GM21723 (cell line): Measurements from ENCODE around the gene HELT.

Experiments used
- ATAC-seq: cut with Tn5 transposase; IDR thresholded peaks from one replicate; pipeline ENCODE4 v1.9.1; 2021; ENCODE audit warnings: mild to moderate bottlenecking, moderate library complexity; ENCODE audit not compliant: unreplicated experiment

Gene HELT

DNA sequence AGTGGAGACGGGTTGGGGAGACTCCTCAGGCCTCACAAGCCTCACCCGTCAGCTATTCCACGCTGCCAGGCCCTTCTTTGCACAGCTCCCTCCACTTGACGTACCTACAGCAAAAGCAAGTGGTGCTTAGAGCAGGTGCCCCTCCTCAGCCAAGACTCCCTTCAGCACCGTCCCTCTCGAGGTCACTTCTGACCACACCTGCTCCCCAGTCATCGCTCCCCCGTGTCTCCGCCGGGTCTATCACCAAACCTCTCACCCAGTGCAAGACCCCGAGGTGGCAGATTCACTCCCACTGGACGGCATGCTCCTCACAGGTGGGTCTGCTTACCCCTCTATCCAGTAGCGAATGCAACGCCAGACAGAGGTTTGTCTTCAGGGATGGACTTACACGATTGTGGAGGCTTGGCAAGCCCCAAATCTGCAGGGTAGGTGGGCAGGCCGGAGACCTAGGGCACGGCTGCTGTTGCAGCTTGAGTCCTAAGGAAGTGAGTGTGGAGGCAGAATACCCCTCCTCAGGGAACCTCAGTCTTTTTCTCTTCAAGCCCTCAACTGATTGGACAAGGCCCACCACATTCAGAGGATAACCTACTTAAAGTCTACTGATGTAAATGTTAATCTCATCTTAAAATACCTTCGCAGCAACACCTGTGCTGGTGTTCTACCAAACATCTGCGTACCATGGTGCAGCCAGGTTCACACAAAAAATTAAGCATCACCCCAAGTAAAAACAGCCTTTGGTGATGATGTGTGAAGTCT lies 14.5 kb upstream of the HELT start:
- no peak for ATAC-seq

DNA sequence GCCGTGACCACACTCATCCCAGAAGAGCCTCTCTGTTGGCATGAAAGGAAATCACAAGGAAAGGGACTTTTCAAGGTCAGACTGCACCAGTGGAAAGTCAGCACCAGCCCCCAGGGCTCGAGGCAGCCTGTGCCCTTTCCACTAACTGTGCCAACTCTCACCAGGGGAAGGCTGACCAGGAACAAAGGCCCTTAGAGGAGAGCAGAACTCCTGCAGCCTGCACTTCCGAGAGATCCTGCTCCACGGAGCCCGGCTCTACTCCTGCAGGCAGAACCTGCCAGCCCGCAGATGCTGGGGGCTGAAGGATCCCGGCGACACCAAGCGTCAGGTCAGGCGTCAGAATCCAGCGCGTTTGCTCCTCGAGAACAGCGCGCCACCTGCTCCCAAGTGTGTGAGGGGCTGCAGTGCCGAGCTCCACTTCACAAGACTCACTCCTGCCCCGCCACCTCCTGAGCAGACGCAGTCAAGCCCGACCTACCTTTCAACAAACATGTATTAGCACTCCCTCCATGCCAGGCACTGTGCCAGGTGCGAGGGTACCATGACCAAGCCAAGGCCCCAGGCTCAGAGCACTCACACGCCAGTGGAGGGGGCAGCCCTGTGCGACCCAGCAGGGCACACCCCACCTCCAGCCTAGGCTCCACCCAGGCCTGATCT lies 13.6 kb upstream of the HELT start:
- peak; percentile 45 for ATAC-seq

DNA sequence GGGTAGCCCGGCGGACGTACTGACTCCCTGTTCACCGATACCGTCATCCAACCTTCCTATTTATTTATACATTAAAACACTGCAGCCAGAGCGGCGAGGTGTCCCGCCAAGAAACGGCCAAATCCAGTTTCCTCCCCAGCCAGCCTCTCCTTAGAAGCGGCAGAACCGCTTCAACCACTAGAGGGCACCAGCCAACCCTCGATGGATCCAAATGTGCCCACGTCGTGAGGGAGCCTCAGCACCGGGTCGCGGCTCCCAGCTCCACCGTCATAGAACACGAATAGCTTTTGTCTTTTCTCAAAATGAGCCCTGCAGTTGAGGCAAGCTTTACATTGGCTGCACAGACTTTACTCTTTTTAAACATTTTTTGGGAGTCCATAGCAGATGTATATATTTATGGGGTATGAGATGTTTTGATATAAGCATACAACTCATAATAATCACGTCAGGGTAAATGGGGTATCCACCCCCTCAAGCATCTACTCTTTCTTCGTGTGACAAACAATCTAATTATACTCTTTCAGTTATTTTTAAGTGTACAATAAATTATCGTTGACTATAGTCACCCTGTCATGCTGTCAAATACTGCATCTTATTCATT lies 13.0 kb upstream of the HELT start:
- peak; percentile 86 for ATAC-seq

DNA sequence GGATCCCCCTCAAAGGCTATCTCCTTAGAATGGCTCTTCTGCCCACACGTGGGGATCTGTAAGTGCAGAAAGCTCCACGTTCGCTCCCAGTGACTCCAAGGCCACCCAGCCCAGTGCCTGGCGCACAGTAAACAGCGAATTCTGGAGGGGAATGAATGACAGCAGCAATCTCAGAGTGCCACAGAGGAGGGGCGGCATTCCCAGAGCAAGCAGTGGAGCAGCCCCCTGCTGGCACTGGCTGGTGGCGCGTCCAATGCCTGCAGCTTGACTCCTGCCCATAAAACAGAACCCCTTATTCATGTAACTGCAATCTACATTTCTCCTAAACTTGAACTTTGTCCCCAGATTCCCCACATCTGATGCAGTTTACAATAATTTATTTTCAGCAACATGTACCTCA lies 6.9 kb upstream of the HELT start:
- no peak for ATAC-seq

DNA sequence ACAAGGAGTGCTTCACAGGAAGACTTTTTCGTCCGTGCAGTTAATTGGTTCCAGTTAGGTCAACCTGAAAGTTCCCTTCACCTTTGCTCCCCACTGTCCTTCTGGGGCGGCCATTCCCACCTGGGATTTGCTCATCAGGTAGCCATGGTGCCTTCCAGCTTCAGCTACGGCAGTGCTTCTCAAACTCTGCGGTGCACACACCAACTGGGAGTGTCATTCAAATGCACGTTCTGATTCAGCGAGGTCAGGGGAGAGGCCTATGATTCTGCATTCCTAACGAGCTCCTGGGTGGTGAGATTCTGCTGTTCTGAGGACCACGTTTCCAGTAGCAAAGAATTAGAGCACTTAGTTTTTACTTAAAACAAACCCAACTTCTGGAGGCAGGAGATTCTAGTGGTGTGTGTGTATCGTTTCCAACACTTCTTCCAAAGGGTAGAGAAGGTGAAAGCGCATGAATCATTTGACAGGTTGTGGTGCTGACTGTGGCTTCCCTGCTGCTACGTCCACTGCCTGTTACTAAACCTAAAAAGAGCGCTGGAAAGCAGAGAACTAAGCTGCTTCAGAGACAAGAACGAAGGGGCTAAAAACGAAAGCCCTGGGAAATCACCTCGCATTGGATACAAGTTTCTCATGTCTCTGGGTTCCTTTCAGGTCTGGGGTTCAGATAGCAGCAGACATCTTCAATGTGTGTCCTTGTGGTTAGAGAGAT lies 4.7 kb upstream of the HELT start:
- no peak for ATAC-seq

DNA sequence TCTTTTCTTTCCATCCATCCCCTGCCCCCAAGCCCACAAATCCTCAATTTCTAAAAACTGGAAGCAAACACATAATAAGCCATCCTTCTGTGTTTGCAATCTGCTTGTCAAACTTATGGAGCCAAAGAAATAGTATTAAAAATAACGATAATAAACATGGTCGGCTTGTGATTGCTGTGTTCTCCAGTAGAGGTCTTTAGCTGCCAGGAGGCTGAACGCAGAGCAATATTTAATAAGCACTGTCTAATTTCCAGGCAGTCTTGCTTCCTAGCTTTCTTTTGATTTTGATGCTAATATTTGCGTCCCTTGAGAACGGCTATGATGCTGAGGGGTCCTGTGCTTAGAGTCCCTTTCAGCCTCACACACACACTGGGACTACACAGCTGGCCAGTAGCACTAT lies 3.2 kb upstream of the HELT start:
- no peak for ATAC-seq

GRCh38 chr4:185016101-185016940 lies 2.0 kb upstream of the HELT start:
- ATAC-seq, result no peak

- no peak for ATAC-seq
These were observed 1.1 kb upstream of the HELT start for GRCh38 chr4:185016946-185017758.

GRCh38 chr4:185018834-185019455 lies 655 bp downstream of the HELT start:
- ATAC-seq, result no peak

DNA sequence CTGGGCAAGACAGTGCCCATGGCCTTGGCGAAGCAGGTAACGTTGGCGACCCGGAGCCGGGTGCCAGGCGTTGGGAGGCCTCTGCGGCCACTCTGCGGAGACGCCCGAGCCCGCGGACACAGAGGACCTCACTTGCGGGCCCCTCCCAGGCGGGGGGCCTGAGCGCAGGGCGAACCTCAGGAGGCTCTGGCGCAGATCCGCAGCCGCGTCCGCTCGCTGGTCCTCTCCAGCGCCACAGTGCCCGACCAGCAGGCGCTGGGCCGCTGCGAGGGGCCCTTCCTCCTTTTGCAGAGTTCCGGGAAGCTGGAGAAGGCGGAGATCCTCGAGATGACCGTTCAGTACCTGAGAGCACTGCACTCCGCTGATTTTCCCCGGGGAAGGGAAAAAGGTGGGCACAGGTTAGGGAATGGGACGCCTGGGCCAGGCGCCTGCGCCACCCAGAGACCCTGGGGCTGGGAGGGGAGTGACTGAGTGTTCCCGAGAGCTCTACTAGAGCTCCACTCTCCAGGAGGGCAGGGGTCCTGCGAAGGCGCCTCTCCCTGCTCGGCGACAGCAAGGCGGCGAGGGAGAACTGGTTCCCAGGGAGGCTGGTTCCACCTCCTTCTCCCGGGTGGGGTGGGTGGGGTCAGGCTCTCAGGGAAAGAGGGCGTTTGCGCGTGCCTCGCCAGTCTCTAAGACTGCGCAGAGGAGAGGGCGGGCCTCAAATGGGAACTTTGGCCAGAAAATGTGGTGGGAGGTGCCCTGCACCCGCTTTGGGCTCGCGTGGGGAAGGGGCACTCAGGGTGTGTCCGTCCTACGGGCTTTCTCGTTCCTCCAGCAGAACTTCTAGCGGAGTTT lies 1.4 kb downstream of the HELT start:
- ATAC-seq, result no peak

DNA sequence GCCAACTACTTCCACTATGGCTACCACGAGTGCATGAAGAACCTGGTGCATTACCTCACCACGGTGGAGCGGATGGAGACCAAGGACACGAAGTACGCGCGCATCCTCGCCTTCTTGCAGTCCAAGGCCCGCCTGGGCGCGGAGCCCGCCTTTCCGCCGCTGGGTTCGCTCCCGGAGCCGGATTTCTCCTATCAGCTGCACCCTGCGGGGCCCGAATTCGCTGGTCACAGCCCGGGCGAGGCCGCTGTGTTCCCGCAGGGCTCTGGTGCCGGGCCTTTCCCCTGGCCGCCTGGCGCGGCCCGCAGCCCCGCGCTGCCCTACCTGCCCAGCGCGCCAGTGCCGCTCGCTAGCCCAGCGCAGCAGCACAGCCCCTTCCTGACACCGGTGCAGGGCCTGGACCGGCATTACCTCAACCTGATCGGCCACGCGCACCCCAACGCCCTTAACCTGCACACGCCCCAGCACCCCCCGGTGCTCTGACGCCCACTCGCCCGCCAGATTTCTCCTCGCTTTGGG lies 2.1 kb downstream of the HELT start:
- ATAC-seq, result no peak

DNA sequence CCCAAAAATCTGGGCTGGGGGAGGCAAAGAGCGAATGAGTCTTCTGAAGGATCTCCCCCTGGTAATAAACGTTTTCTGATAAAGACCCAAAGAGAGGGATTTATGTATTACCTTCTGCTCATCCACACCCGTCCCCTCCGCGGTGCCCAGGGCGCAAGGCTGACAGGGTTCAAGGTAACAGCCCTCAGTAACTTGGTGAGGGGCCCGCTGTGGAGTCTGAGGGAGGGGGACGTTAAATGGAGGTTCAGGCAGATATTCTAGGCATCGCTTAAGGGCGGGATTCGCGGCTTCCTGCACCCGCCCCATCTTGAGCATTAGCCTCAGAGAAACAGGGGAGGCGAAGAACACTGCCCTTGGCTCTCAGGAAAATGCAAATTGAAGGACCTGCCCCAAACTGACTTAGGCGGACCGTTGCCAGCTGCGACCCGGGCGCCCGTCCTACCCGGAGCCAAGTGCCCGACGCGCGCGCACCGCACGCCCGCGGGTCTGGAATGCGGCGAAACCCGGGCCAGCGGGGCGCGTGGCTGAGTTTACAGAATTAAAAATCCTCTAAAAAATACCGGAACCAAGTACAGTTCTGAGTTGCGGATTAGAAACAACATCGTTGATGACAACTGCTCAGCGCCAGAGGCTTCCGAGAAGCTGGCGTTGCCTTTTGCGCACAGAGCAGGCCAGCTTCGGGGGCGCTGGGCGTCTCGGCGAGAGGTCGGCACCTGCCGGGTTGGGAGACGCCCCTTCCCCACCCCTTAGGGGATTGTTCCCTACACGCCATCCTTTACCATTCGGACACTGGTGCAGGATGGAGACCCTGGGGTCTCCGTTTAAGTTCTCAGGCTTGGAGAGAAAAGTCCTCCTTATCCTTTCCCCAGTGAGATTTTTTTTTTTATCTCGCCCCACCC lies 2.8 kb downstream of the HELT start:
- ATAC-seq, result no peak

DNA sequence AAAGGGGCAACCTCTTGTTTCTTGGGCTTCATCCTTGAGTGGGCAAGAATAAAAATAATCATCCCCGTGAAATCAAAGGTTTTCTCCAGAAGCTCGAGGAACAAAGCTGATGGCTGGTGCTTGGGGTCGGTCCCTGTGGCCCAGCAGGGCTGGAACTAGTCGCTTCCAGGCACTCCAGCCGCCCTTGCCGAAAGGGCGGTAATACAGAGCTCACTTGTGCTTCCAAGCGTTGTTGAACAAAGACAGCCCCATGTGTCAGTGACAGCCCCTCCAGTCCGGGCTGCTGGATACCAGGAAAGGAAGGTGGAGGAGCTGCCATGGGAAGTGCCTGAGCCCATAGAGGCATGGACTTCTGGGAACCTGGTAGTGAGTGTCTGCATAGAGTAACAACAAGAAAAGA lies 5.2 kb downstream of the HELT start:
- ATAC-seq, result no peak

- ATAC-seq, result no peak
These were observed 10.3 kb downstream of the HELT start for GRCh38 chr4:185028625-185029024.

- ATAC-seq, result no peak
These were observed 13.3 kb downstream of the HELT start for GRCh38 chr4:185031611-185032010.

GRCh38 chr4:185033072-185033471 lies 14.8 kb downstream of the HELT start:
- no peak for ATAC-seq

- ATAC-seq, result no peak
These were observed 15.7 kb downstream of the HELT start for GRCh38 chr4:185033950-185034349.
